Stimulated activated naive CD8-positive, alpha-beta T cell treated with anti-CD3 and anti-CD28 coated beads, Interleukin-15, Interleukin-2, amounts not matched to agents 100 ng/mL and 50 ng/mL, for 24 hours (primary cell): ENCODE data around the gene LAMA1.

Experiments
- H3K27ac Mint-ChIP-seq: one replicate; pipeline ENCODE4 v1.8.0; 2021; ENCODE audit warnings: mild to moderate bottlenecking, mixed read lengths
- H3K27me3 Mint-ChIP-seq: one replicate; pipeline ENCODE4 v1.8.0; 2021; ENCODE audit warnings: mixed read lengths
- H3K36me3 Mint-ChIP-seq: one replicate; pipeline ENCODE4 v1.8.0; 2021; ENCODE audit warnings: low read depth, mixed read lengths
- H3K4me1 Mint-ChIP-seq: one replicate; pipeline ENCODE4 v1.8.0; 2021; ENCODE audit warnings: low read depth, mixed read lengths
- H3K4me3 Mint-ChIP-seq: one replicate; pipeline ENCODE4 v1.8.0; 2021; ENCODE audit warnings: mild to moderate bottlenecking, mixed read lengths
- H3K9me3 Mint-ChIP-seq: one replicate; pipeline ENCODE4 v1.8.0; 2021; ENCODE audit warnings: mixed read lengths

LAMA1 gene

DNA sequence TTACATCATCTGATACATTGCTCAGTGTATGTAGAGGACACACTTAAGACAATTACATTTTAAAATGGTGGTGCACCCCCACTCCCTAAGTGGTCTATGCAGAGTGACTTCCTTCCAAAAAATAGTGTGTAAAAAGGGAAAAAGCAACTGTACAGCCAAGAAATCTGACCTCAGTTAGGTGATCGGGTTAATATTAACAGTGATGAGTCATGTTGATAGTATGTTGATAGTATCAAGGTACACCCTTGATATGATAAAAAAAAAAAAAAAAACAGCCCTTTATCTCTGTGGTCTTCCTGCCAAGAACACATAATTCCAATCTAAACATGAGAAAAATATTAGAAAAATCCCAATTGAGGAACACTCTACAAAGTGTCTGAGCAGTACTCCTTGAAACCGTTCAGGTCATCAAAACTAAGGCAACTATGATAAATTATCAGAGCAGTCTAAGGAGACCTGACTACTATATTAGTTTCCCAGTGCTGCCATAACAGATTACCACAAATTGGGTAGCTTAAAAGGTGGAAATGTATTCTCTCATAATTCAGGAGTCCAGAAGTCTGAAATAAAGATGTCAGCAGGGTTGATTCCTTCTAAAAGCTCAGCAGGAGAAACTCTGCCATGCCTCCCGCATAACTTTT is 216.2 kb downstream of the LAMA1 start:
- Mint-ChIP-seq H3K4me1 (no peaks in the 10 kb centered on the region), H3K27ac (no peak overlapping the region), H3K9me3 (peaks cover 25% of the 10 kb centered on the region), H3K4me3 (no peak overlapping the region), H3K27me3 (no peaks in the 10 kb centered on the region), H3K36me3 (peaks cover 4% of the 10 kb centered on the region)

DNA sequence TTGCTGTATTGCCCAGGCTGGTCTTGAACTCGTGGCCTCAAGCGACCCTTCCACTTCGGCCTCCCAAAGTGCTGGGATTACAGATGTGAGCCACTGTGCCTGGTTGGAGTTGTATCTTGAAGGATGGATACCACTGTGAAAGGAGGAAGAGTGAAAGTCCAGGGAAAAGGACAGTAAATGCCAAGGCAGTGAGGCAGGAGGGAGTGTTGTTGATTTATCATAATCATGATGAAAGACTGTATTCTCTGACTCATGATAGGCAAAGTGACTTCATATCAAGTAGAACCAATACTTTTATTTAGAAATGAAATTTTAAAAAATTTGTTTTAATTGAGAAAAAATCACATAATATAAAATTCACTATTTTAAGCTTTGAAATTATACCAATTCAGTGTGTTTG is 225.8 kb downstream of the LAMA1 start:
- no peak overlapping the region for H3K27ac Mint-ChIP-seq
- H3K9me3 Mint-ChIP-seq, result no peaks in the 10 kb centered on the region
- H3K4me1 Mint-ChIP-seq, result no peaks in the 10 kb centered on the region
- no peaks in the 10 kb centered on the region for H3K27me3 Mint-ChIP-seq
- no peaks in the 10 kb centered on the region for H3K36me3 Mint-ChIP-seq
- H3K4me3 Mint-ChIP-seq, result no peak overlapping the region
